Neural progenitor cell (in vitro differentiated cells): Measurements from ENCODE around the gene C2CD2L. TPM values are rescaled to one million over a fixed set of nuclear protein-coding genes. Genes with fewer than 3 reads are reported as not detected.

Experiments used
- DNase-seq: peaks from one replicate; pipeline ENCODE4 v3.0.0-alpha.2; 2016; ENCODE audit warnings: low spot score
- H2AFZ ChIP-seq: fragments of 200-600 bp; sonication (generic); replicated peaks from 2 replicates; pipeline ENCODE4 v1.6.1; 2016; ENCODE audit warnings: antibody characterized with exemption
- H3F3A ChIP-seq: fragments of 200-600 bp; sonication (generic); 2 replicates; pipeline ENCODE4 v1.6.1; 2016; ENCODE audit warnings: antibody characterized with exemption, low read depth
- H3K27ac ChIP-seq: fragments of 200-600 bp; sonication (generic); 2 replicates; pipeline ENCODE4 v1.5.1; 2016; ENCODE audit warnings: mild to moderate bottlenecking
- H3K27me3 ChIP-seq: fragments of 200-600 bp; sonication (generic); 2 replicates; pipeline ENCODE4 v1.6.1; 2016; ENCODE audit warnings: mild to moderate bottlenecking, moderate library complexity
- H3K36me3 ChIP-seq: fragments of 200-600 bp; sonication (generic); 2 replicates; pipeline ENCODE4 v1.5.1; 2016
- H3K4me1 ChIP-seq: fragments of 200-600 bp; sonication (generic); 2 replicates; pipeline ENCODE4 v1.6.1; 2016; ENCODE audit warnings: mixed run types
- H3K4me2 ChIP-seq: fragments of 200-600 bp; sonication (generic); 2 replicates; pipeline ENCODE4 v1.6.1; 2016
- H3K4me3 ChIP-seq: fragments of 200-600 bp; sonication (generic); 2 replicates; pipeline ENCODE4 v1.5.1; 2016
- H3K79me2 ChIP-seq: fragments of 200-600 bp; sonication (generic); 2 replicates; pipeline ENCODE4 v1.6.1; 2016; ENCODE audit warnings: low read depth
- H3K9ac ChIP-seq: fragments of 200-600 bp; sonication (generic); 2 replicates; pipeline ENCODE4 v1.6.1; 2016
- H3K9me3 ChIP-seq: fragments of 200-600 bp; sonication (generic); 2 replicates; pipeline ENCODE4 v1.5.1; 2016; ENCODE audit warnings: low read depth
- H4K20me1 ChIP-seq: fragments of 200-600 bp; sonication (generic); 2 replicates; pipeline ENCODE4 v1.6.1; 2016; ENCODE audit warnings: low read depth
- H3K27ac Mint-ChIP-seq: 3 replicates; pipeline ENCODE4 v1.8.0; 2021; ENCODE audit warnings: mixed read lengths
- H3K27me3 Mint-ChIP-seq: 2 replicates; pipeline ENCODE4 v1.8.0; 2022; ENCODE audit warnings: low read depth, mild to moderate bottlenecking, inconsistent platforms, moderate library complexity, mixed read lengths; ENCODE audit not compliant: insufficient read depth
- H3K36me3 Mint-ChIP-seq: 3 replicates; pipeline ENCODE4 v1.8.0; 2021; ENCODE audit warnings: mixed read lengths
- H3K4me1 Mint-ChIP-seq: 3 replicates; pipeline ENCODE4 v1.8.0; 2021; ENCODE audit warnings: mixed read lengths
- H3K4me3 Mint-ChIP-seq: 3 replicates; pipeline ENCODE4 v1.8.0; 2021; ENCODE audit warnings: mild to moderate bottlenecking, moderate library complexity, mixed read lengths
- H3K9me3 Mint-ChIP-seq: 3 replicates; pipeline ENCODE4 v1.8.0; 2020; ENCODE audit warnings: mixed read lengths
- EZH2 ChIP-seq: fragments of 200-600 bp; sonication (generic); IDR thresholded peaks from 2 replicates; pipeline ENCODE4 v1.6.1; 2017; ENCODE audit warnings: antibody characterized with exemption, mild to moderate bottlenecking, moderate library complexity
- EZH2phosphoT487 ChIP-seq: fragments of 200-600 bp; sonication (generic); IDR thresholded peaks from 2 replicates; pipeline ENCODE4 v1.6.1; 2017; ENCODE audit warnings: antibody characterized with exemption
- total RNA-seq: library from RNA; depleted of rRNA; stranded (reverse); fragments of >200 nt; gene quantifications from 2 replicates; pipeline ENCODE4 v1.2.3, GENCODE V29; 2015; ENCODE audit warnings: low replicate concordance
- TF ChIP-seq, protein P1 (sequence below): fragments of 200-600 bp; sonication (generic); IDR thresholded peaks from 2 replicates; pipeline ENCODE4 v1.5.1; 2017; ENCODE audit warnings: antibody characterized with exemption, mild to moderate bottlenecking

C2CD2L gene
- total RNA-seq, 1 donor from 2014 or later: 1.5 TPM

DNA sequence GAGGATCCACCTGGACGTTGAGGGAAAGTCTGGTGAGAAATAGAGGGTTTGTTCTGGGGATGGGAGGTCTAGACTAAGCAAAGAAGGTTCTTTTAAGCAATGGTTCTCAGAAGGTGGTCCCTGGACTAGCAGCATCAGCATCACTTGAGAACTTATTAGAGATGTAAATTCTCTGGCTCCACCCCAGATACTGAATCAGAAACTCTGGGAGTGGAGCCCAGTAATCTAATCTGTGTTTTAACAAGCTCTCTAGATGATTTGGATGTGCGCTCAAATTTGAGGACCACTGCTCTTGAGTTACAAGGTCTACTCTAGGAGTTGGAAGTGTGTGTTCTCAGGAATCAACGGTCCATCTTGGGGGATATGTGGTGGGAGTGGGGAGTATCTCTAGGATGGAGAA, 38.4 kb downstream of the C2CD2L start:
- H3K4me3 ChIP-seq: no peak overlapping the region
- H3K4me1 Mint-ChIP-seq: peaks cover 28% of the 10 kb centered on the region
- H3K9me3 ChIP-seq: no peaks in the 10 kb centered on the region
- H3K36me3 ChIP-seq: no peaks in the 10 kb centered on the region
- no peaks in the 10 kb centered on the region for H3K79me2 ChIP-seq
- no peaks in the 10 kb centered on the region for H3K36me3 Mint-ChIP-seq
- no peak overlapping the region for H3K27ac Mint-ChIP-seq
- peaks cover 50% of the 10 kb centered on the region for H3K27me3 ChIP-seq
- no peak overlapping the region for H3K9ac ChIP-seq
- H3K27ac ChIP-seq: no peak overlapping the region
- no peak overlapping the region for H3K4me3 Mint-ChIP-seq
- H3K4me2 ChIP-seq: peak overlapping the region; percentile 5
- H3K27me3 Mint-ChIP-seq: peaks cover 35% of the 10 kb centered on the region
- no peaks in the 10 kb centered on the region for H3K9me3 Mint-ChIP-seq
- no peak for DNase-seq
- H3K4me1 ChIP-seq: peaks cover 19% of the 10 kb centered on the region
- peaks cover 25% of the 10 kb centered on the region for H3F3A ChIP-seq
- TF ChIP-seq, protein P1, sequence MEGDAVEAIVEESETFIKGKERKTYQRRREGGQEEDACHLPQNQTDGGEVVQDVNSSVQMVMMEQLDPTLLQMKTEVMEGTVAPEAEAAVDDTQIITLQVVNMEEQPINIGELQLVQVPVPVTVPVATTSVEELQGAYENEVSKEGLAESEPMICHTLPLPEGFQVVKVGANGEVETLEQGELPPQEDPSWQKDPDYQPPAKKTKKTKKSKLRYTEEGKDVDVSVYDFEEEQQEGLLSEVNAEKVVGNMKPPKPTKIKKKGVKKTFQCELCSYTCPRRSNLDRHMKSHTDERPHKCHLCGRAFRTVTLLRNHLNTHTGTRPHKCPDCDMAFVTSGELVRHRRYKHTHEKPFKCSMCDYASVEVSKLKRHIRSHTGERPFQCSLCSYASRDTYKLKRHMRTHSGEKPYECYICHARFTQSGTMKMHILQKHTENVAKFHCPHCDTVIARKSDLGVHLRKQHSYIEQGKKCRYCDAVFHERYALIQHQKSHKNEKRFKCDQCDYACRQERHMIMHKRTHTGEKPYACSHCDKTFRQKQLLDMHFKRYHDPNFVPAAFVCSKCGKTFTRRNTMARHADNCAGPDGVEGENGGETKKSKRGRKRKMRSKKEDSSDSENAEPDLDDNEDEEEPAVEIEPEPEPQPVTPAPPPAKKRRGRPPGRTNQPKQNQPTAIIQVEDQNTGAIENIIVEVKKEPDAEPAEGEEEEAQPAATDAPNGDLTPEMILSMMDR: no peak
- TF ChIP-seq EZH2phosphoT487 (no peak), EZH2 (no peak)
- no peak overlapping the region for H2AFZ ChIP-seq
- no peaks in the 10 kb centered on the region for H4K20me1 ChIP-seq

DNA sequence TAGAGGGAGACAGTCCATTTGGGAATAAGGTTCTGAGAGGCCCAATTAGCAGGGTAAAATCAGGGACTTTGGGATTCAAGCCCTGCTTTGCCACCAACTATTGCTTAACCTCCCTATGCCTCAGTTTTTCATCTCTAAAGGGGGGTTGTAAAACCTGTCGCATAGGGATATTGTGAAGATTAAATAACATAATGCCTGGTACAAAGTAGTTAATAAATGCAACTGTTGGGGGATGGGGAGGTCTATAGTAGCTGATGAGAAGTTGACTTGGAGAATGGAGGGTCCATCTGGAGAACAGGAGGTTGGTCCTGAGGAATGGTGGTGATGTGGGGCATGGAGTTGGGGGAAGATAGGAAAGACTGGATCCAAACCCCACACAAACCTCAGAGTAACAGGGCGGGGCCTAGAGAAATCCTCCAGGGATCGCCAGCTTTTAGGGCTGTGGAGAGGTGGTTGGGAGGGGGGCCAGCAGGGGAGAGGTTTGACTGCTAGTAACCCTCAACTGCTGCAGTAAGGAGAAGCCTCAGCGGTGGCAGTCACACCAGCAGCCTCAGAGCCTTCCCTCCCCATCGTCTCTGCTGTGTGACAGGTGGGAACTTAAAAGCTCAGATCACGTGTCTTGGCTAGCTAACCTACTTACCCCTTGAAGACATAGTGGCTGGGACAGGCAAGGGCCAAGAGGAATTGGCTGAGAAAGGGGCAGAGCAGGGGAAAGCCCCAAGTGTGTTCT, 40.6 kb downstream of the C2CD2L start:
- no peaks in the 10 kb centered on the region for H3K36me3 ChIP-seq

DNA sequence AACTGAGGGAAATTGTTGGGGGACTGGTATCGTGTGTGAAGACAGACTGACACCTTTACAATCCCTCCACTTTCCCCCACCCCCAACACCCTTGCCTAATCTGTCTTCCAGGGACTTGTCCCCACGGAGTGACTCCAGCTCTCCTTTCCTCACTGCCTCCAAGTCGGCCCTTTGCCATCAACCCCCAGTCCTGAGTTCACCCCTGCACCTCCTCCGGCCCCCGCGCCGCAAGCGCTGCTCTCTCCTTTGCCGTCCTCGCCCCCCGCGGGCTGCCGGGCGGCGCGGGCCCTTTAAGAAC, 41.5 kb downstream of the C2CD2L start:
- peak overlapping the region; percentile 99 for H3K4me2 ChIP-seq
- DNase-seq: no peak
- H3K27me3 Mint-ChIP-seq: peaks cover 43% of the 10 kb centered on the region
- H3F3A ChIP-seq: peaks cover 31% of the 10 kb centered on the region
- H3K27me3 ChIP-seq: peaks cover 69% of the 10 kb centered on the region
- no peaks in the 10 kb centered on the region for H3K9me3 Mint-ChIP-seq
- H3K36me3 ChIP-seq: no peaks in the 10 kb centered on the region
- TF ChIP-seq EZH2: peak; percentile 52
- TF ChIP-seq EZH2phosphoT487: no peak
- peak overlapping the region; percentile 68 for H3K4me3 ChIP-seq
- H3K9ac ChIP-seq: no peak overlapping the region
- peaks cover 29% of the 10 kb centered on the region for H3K4me1 Mint-ChIP-seq
- peaks cover 19% of the 10 kb centered on the region for H3K4me1 ChIP-seq
- H3K36me3 Mint-ChIP-seq: no peaks in the 10 kb centered on the region
- peak overlapping the region; percentile 93 for H2AFZ ChIP-seq
- no peak overlapping the region for H3K27ac ChIP-seq
- no peaks in the 10 kb centered on the region for H4K20me1 ChIP-seq
- H3K9me3 ChIP-seq: no peaks in the 10 kb centered on the region
- H3K4me3 Mint-ChIP-seq: peak overlapping the region; percentile 88
- H3K27ac Mint-ChIP-seq: peak overlapping the region; percentile 69
- H3K79me2 ChIP-seq: no peaks in the 10 kb centered on the region

More for the DNA sequence above, 40.6 kb downstream of the C2CD2L start:
- Mint-ChIP-seq H3K36me3 (no peaks in the 10 kb centered on the region), H3K9me3 (no peaks in the 10 kb centered on the region), H3K4me1 (peaks cover 28% of the 10 kb centered on the region), H3K27me3 (peaks cover 36% of the 10 kb centered on the region), H3K4me3 (peak overlapping the region; percentile 88), H3K27ac (no peak overlapping the region)
- H3K4me1 ChIP-seq: peaks cover 19% of the 10 kb centered on the region
- no peak overlapping the region for H3K9ac ChIP-seq
- no peak overlapping the region for H2AFZ ChIP-seq
- no peak overlapping the region for H3K27ac ChIP-seq
- H3K9me3 ChIP-seq: no peaks in the 10 kb centered on the region
- TF ChIP-seq EZH2: no peak
- no peak for TF ChIP-seq EZH2phosphoT487
- TF ChIP-seq, protein P1: no peak
- no peak overlapping the region for H3K4me3 ChIP-seq
- H3F3A ChIP-seq: peaks cover 31% of the 10 kb centered on the region
- no peaks in the 10 kb centered on the region for H3K79me2 ChIP-seq
- peak; percentile 23 for DNase-seq
- H3K27me3 ChIP-seq: peaks cover 69% of the 10 kb centered on the region
- no peaks in the 10 kb centered on the region for H4K20me1 ChIP-seq
- peak overlapping the region; percentile 26 for H3K4me2 ChIP-seq
